Measurements from ENCODE around the gene OSBPL3.

The OSBPL3 gene

DNA sequence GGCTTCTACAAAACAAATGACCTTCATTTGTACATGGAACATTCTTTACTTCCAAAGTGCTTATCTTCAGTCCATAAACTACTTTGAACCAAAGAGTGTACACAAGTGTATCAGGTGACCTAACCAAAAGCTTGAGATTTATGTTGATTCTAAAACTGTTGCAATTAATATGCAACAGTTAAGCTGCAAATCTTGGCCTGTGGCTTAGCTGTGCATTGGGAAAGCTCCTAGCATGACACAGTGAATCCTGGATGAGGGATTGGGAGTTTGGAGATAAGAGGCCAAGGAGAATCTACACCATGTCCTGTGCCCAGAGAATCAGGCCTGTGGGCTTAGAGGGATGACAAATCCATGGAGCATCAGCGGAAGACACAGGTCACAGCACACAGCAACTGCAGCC lies 117.5 kb downstream of the OSBPL3 start:
- Mint-ChIP-seq H3K27ac (no peak overlapping the region), H3K36me3 (peaks cover 50% of the 10 kb centered on the region), H3K4me1 (peaks cover 17% of the 10 kb centered on the region), H3K27me3 (no peaks in the 10 kb centered on the region), H3K4me3 (no peak overlapping the region), H3K9me3 (no peaks in the 10 kb centered on the region)

DNA sequence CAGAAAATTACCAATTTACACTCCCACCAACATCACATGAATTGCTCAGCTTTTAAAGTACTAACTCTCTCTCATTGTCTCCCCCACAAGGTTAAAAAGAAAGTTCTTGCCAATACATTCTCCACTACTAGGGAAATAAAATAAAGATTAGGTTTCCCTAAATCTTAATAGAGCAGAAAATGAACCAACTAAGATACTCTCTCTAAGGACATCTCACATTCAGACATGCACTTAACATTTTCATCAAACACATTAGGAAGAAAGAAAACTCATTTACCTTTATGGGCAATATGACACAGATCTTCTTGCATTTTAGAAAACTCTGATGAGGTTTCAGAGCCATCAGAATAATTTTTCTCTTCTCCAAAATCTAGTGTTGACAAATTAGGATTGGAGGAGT lies 118.6 kb downstream of the OSBPL3 start:
- H3K4me3 Mint-ChIP-seq = no peak overlapping the region
- peaks cover 47% of the 10 kb centered on the region for H3K36me3 Mint-ChIP-seq
- peaks cover 13% of the 10 kb centered on the region for H3K4me1 Mint-ChIP-seq
- H3K27me3 Mint-ChIP-seq = no peaks in the 10 kb centered on the region
- H3K27ac Mint-ChIP-seq = no peak overlapping the region
- H3K9me3 Mint-ChIP-seq = no peaks in the 10 kb centered on the region

DNA sequence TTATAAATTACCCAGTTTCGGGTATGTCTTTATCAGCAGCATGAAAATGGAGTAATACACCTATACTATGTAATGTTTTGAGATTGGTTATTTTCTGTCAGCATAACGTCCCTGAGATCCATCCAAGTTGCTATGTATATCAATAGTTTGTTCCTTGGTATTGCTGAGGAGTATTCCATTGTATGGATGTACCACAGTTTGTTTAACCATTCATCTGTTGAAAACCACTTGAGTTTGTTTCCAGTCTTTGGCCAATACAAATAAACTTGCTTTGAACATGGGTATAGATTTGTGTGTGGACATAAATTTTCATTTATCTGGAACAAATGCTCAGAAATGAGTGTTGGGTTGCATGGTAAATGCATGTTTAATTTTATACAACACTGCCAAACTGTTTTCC lies 119.4 kb downstream of the OSBPL3 start:
- Mint-ChIP-seq H3K27ac (no peak overlapping the region), H3K27me3 (no peaks in the 10 kb centered on the region), H3K9me3 (no peaks in the 10 kb centered on the region), H3K4me1 (peaks cover 6% of the 10 kb centered on the region), H3K36me3 (peaks cover 44% of the 10 kb centered on the region), H3K4me3 (no peak overlapping the region)

DNA sequence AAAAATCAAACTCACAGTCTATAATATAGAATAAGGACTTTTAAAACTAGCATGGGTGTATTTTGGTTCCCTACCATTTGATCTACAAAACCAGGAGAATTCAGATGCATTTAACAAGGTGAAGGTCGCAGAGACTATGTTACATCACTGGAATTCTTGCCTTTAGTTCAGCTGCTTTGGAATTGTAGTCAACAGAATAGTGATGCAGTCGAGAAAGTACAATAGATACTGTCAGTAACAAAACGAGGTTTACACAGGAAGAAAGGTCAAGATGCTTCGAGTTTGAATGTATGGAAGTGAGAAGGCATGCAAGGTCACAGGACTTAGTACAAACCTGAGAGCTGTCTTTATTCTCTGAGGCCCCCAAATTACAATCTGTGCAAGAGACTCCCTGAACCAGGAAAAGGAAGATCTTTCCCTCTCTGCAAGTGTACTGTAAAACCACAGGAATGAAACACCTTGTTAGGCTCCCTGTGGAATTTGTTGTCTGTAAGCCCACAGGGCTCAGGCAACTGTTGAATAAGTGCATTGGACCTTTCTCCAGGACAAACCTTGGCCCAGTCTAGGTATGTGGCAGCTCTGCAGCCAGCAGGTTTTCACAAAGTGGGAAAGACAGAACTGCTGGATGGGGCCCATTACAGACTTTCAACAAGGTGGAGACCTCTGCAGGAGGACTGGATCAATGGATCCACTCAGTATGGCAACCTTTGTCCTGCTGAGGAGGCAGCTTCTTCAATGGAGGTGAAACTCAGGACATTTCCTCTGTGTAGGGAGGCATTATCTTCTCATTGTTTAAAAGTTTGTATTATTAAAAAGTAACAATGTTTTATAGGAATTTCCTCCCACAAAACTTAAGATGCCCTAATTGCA lies 121.6 kb downstream of the OSBPL3 start:
- H3K9me3 Mint-ChIP-seq = no peaks in the 10 kb centered on the region
- H3K36me3 Mint-ChIP-seq = peaks cover 43% of the 10 kb centered on the region
- no peak overlapping the region for H3K4me3 Mint-ChIP-seq
- H3K27me3 Mint-ChIP-seq = no peaks in the 10 kb centered on the region
- no peaks in the 10 kb centered on the region for H3K4me1 Mint-ChIP-seq
- H3K27ac Mint-ChIP-seq = peak overlapping the region; percentile 8

DNA sequence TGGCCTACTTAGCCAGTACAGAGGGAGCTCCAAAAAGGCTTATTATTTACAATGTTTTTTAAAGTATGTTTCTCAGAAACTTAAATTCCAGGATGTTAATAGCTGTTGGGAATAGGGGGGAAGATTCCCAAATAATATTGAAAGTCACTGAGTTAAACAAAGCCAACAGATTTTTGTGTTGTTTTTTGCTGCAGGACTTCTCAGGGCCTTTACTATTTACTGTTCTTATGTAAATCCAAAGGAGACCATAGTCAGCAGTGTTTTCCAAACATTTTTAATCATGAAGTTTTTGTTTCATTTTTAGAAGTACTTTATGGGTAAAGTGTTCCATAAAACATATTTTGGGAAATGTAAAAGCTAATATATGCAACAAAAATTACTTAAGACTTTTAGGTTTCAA lies 122.4 kb downstream of the OSBPL3 start:
- Mint-ChIP-seq H3K27me3 (no peaks in the 10 kb centered on the region), H3K4me3 (no peak overlapping the region), H3K9me3 (no peaks in the 10 kb centered on the region), H3K36me3 (peaks cover 36% of the 10 kb centered on the region), H3K27ac (no peak overlapping the region), H3K4me1 (no peaks in the 10 kb centered on the region)

DNA sequence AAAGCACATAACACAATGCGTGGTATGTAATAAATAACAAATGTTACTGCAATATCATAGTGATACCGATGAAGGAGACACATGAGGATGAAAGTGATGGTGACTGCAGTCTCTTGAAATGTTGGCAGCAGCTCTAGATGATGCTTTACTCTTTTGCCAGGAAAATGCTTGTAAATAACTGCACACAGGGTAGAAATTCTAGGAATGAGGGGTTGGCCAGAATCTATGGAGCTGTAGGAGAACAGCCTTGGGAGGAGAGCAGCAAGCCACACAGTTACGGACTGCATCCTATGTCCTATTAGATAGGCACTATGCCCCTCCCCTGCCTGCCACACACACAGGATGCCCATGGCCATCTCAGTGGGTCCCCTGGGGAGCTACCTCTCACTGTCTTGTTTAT lies 125.1 kb downstream of the OSBPL3 start:
- Mint-ChIP-seq H3K27me3 (no peaks in the 10 kb centered on the region), H3K36me3 (peaks cover 29% of the 10 kb centered on the region), H3K27ac (no peak overlapping the region)

DNA sequence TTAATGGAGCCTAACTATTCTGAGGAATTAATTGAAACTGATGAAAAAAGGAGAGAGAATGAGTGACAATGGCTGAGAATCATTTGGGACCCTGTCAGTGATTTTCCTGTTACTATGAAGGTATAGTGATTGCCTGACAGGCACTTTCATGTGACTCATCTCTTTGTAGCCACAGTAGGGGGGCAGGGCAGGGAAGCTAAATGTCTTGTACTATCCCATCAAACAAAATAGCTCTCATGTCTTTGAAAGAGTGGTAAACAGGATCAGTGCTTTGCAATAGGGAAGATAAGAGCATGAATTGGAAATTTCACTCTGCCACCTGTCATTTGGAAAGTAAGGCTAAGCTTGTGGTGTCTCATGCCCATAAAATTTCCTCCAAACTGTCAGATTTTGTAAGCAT lies 128.2 kb downstream of the OSBPL3 start:
- no peak overlapping the region for H3K27ac Mint-ChIP-seq
- no peaks in the 10 kb centered on the region for H3K9me3 Mint-ChIP-seq
- H3K4me3 Mint-ChIP-seq = no peak overlapping the region
- peaks cover 11% of the 10 kb centered on the region for H3K4me1 Mint-ChIP-seq
- H3K36me3 Mint-ChIP-seq = peaks cover 35% of the 10 kb centered on the region
- no peaks in the 10 kb centered on the region for H3K27me3 Mint-ChIP-seq

More for the DNA sequence above, 125.1 kb downstream of the OSBPL3 start:
- Mint-ChIP-seq H3K4me3 (no peak overlapping the region), H3K9me3 (no peaks in the 10 kb centered on the region), H3K4me1 (peaks cover 11% of the 10 kb centered on the region)

DNA sequence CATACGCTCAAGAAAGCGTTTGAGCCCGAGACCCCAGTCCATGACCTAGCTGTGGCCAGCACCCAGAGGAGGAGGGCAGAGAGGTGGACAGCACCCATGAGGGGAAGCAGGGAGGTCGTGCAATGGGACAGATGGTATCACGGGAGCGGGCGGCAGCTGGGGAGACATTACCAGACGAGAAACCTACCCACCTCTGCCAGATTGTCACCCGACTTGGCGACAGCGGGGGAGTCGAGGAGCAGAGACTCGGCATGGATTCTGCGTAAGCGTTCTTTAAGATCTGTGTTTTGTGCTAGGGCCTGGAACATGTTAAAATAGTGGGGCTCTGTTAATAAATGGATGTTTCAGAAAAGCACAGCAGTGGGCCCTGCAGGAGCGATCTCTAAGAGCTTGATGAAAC lies 131.1 kb downstream of the OSBPL3 start:
- H3K27ac Mint-ChIP-seq = no peak overlapping the region

DNA sequence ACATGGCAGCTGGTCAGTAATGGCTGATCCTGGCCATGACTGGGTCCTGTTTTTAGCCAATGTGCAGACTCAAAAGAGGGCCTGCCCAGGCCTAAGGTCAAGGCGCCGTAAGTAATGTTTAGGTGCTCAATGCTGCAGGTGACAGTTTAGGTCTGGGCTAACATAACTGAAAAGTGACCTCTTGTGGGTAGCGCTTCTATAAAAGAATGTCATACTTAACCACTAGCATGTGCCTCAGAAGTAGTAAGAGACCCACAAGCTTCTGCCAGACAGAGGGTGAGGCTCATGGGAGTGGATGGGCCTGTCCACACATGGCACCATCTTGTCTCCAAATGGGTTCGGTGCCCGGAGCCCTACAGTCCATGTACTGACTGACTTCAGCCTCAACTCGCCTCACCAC lies 132.2 kb downstream of the OSBPL3 start:
- Mint-ChIP-seq H3K4me1 (peaks cover 11% of the 10 kb centered on the region), H3K36me3 (peaks cover 25% of the 10 kb centered on the region), H3K27me3 (no peaks in the 10 kb centered on the region), H3K27ac (no peak overlapping the region), H3K4me3 (no peak overlapping the region), H3K9me3 (no peaks in the 10 kb centered on the region)

More for the DNA sequence above, 131.1 kb downstream of the OSBPL3 start:
- Mint-ChIP-seq H3K4me3 (no peak overlapping the region), H3K9me3 (no peaks in the 10 kb centered on the region), H3K36me3 (peaks cover 26% of the 10 kb centered on the region), H3K4me1 (peaks cover 11% of the 10 kb centered on the region), H3K27me3 (no peaks in the 10 kb centered on the region)

DNA sequence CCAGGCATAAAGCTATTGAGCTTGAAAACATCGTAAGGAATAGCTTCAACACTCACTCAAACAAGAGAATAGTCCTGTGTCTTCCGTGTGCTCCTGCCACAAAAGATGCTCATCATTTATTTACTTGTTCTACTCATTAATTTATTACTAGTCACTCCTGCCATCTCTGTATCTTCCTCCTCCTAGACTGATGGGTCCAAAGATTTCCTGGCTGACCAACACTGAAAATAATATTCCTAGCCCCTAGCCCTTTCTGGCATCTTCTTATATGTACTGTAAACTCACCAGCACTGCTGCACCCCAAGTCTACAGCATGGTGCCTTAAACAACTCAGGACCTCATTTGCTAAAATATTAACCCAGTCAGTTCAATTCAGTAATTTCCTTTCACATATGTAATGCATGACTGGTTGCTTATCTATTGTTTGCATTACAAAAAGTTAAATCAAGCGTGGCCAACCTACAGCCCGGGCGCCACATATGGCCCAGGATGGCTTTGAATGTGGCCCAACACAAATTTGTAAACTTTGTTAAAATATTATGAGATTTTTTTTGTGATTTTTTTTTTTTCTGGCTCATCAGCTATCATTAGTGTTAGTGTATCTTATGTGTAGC lies 136.1 kb downstream of the OSBPL3 start:
- no peaks in the 10 kb centered on the region for H3K9me3 Mint-ChIP-seq
- no peaks in the 10 kb centered on the region for H3K27me3 Mint-ChIP-seq
- H3K27ac Mint-ChIP-seq = peak overlapping the region; percentile 72
- peaks cover 5% of the 10 kb centered on the region for H3K4me1 Mint-ChIP-seq
- H3K4me3 Mint-ChIP-seq = no peak overlapping the region
- peaks cover 17% of the 10 kb centered on the region for H3K36me3 Mint-ChIP-seq

DNA sequence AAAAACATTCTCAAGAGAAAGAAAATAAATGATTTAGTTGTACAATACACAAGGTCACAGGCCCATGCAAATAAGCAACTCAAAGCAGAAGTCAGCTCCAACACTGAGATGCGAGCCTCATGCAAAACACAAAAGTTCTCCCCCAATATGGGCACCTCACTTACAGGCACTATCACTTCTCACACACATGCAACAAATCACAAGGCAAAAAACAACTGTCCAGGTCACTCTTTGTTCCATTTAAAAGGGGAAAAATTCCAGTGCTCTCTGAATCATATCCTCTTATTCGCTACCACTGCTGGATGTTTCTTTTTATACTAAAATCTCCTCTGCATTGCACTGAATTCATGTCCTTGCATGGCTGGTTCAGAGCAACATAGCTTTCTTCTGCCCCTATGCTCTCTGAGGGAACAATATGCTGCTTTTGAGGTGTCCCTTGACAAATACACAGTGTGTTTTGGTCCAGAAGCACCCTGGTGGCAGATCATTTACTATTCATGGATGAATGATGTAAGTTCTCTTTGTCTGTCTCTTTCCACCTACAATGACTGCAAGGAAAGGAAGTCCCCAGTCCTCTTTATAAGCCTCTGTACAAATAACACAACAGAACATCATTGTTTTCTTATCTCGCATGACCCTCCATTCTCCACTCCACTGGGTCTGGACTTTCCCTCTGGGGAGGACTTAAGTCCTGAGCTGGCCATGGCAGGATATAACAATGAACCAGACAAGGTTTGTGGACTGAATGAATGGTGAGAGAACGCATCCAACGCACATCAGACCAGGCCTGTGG lies 137.3 kb downstream of the OSBPL3 start:
- H3K4me3 Mint-ChIP-seq = no peak overlapping the region

DNA sequence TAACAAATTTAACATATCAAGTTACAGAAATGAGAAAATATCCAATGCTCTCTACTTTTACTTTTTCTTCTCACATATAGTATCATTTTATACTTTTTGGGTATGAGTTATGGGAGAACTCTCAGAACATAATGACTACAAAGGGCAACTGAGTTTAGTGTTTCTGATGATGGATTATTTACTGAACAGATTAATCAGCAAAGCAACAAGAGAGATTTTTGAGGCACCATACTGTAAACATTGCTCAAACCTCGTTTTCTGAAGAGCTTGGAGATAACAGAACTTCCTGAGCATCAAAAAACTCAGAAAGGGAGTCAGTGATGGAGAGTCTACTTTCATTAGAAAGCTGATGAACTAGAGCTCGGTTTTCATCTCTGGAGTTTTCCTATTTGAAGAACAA lies 137.9 kb downstream of the OSBPL3 start:
- Mint-ChIP-seq H3K4me3 (no peak overlapping the region), H3K36me3 (peaks cover 16% of the 10 kb centered on the region), H3K27me3 (no peaks in the 10 kb centered on the region), H3K27ac (no peak overlapping the region), H3K9me3 (no peaks in the 10 kb centered on the region), H3K4me1 (peaks cover 9% of the 10 kb centered on the region)

More for the DNA sequence above, 137.3 kb downstream of the OSBPL3 start:
- Mint-ChIP-seq H3K27me3 (no peaks in the 10 kb centered on the region), H3K4me1 (peaks cover 5% of the 10 kb centered on the region), H3K27ac (no peak overlapping the region), H3K36me3 (peaks cover 17% of the 10 kb centered on the region), H3K9me3 (no peaks in the 10 kb centered on the region)

DNA sequence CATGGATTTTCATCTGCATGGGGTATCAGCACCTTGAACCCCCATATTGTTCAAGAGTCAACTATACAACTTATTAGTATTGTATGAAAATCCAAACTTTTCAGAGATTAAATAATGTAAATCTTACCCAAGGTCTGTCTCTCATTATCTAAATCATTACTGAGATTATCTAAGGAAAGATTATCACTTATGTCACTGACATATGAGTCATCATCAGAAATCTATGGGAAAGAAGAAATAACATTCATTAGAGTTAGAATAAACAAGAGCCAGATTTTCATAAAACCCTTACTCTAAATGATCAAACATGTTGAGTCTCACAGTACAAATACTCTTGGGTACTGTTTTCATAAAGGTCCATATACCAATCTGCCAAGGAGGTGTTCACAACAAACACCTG lies 139.4 kb downstream of the OSBPL3 start:
- H3K4me3 Mint-ChIP-seq = no peak overlapping the region
- peaks cover 18% of the 10 kb centered on the region for H3K4me1 Mint-ChIP-seq
- H3K9me3 Mint-ChIP-seq = no peaks in the 10 kb centered on the region
- H3K36me3 Mint-ChIP-seq = peaks cover 16% of the 10 kb centered on the region
- H3K27ac Mint-ChIP-seq = no peak overlapping the region
- no peaks in the 10 kb centered on the region for H3K27me3 Mint-ChIP-seq

DNA sequence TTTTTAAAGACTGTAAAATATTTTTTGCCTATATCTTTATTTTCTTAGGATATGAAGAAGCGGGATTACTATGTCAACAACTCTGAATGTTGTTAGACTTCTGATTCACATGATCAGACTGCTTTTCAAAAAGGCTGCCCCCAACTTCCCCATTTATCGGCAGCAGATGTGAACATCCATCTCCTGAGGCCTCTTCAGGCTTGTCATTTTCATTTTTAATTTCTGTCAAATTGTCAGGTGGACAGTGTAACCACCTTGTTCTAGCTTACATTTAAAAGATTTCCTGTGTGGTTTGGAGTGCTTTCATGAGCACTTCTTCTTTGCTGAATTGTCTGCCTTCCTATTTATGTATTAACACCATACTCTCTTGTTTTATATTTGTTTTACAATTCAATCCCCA lies 143.9 kb downstream of the OSBPL3 start:
- Mint-ChIP-seq H3K9me3 (no peaks in the 10 kb centered on the region), H3K36me3 (peaks cover 16% of the 10 kb centered on the region), H3K27me3 (no peaks in the 10 kb centered on the region), H3K4me3 (no peak overlapping the region), H3K4me1 (peaks cover 22% of the 10 kb centered on the region), H3K27ac (no peak overlapping the region)

DNA sequence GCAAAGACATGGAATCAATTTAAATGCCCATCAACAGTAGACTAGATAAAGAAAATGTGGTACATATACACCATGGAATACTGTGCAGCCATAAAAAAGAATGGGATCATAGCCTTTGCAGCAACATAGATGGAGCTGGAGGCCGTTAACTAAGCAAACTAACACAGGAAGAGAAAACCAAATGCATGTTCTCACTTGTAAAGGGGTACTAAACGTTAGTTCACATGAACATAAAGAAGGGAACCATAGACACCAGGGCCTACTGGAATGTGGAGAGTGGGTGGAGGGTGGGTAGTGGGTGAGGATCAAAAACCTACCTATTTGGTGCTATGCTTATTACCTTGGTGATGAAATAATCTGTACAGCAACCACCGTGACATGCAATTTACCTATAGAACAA lies 144.3 kb downstream of the OSBPL3 start:
- H3K9me3 Mint-ChIP-seq = no peaks in the 10 kb centered on the region
- H3K4me1 Mint-ChIP-seq = peaks cover 23% of the 10 kb centered on the region
- no peaks in the 10 kb centered on the region for H3K27me3 Mint-ChIP-seq
- peak overlapping the region; percentile 8 for H3K27ac Mint-ChIP-seq
- H3K4me3 Mint-ChIP-seq = no peak overlapping the region
- peaks cover 19% of the 10 kb centered on the region for H3K36me3 Mint-ChIP-seq

All from activated naive CD4-positive, alpha-beta T cell treated with anti-CD3 and anti-CD28 coated beads, Interleukin-2, amount 50 U/mL, for 24 hours (primary cell).